Measurements from ENCODE around the gene LYSMD4.

DNA sequence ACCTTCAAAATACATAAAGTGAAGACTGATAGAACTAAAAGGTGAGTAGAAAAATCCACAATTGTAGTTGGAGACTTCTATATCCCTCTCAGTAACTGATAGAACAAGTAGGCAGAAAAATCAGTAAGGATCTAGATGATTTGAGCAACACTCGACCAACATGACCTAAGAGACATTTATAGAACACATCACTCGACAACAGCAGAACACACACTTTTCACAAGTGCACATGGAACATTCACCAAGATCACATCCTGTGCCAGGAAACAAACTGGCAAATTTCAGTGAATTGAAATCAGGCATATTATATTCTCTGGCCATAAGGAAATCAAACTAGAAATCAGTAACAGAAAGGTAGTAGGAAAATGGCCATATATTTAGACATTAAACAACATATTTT lies 37.1 kb downstream of the LYSMD4 start:
- TF ChIP-seq, protein P1, sequence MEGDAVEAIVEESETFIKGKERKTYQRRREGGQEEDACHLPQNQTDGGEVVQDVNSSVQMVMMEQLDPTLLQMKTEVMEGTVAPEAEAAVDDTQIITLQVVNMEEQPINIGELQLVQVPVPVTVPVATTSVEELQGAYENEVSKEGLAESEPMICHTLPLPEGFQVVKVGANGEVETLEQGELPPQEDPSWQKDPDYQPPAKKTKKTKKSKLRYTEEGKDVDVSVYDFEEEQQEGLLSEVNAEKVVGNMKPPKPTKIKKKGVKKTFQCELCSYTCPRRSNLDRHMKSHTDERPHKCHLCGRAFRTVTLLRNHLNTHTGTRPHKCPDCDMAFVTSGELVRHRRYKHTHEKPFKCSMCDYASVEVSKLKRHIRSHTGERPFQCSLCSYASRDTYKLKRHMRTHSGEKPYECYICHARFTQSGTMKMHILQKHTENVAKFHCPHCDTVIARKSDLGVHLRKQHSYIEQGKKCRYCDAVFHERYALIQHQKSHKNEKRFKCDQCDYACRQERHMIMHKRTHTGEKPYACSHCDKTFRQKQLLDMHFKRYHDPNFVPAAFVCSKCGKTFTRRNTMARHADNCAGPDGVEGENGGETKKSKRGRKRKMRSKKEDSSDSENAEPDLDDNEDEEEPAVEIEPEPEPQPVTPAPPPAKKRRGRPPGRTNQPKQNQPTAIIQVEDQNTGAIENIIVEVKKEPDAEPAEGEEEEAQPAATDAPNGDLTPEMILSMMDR (IDR thresholded peaks at IDR 0.05; ENCODE audit: low read depth, low read length), result no peak
- no peak for TF ChIP-seq POLR2A (IDR thresholded peaks at IDR 0.05; ENCODE audit: extremely low read depth, insufficient read length)
